Progenitor cell of endocrine pancreas (in vitro differentiated cells): ENCODE results near the gene SWSAP1. TPM values are rescaled to one million over a fixed set of nuclear protein-coding genes. Genes with fewer than 3 reads are reported as not detected.

Experiments used
- DNase-seq: peaks from one replicate; pipeline ENCODE4 v3.0.0; 2021; ENCODE audit warnings: low spot score; ENCODE audit not compliant: unreplicated experiment
- H3K27ac Mint-ChIP-seq: 2 replicates; pipeline ENCODE4 v1.8.0; 2021; ENCODE audit warnings: mild to moderate bottlenecking, moderate library complexity, mixed read lengths
- H3K27me3 Mint-ChIP-seq: 2 replicates; pipeline ENCODE4 v1.8.0; 2021; ENCODE audit warnings: mixed read lengths
- H3K36me3 Mint-ChIP-seq: 2 replicates; pipeline ENCODE4 v1.8.0; 2022; ENCODE audit warnings: mixed read lengths; ENCODE audit not compliant: insufficient read depth
- H3K4me1 Mint-ChIP-seq: 2 replicates; pipeline ENCODE4 v1.8.0; 2021; ENCODE audit warnings: low read depth, mixed read lengths
- H3K4me3 Mint-ChIP-seq: 2 replicates; pipeline ENCODE4 v1.8.0; 2021; ENCODE audit warnings: low read depth, mild to moderate bottlenecking, moderate library complexity, mixed read lengths
- H3K9me3 Mint-ChIP-seq: 2 replicates; pipeline ENCODE4 v1.8.0; 2021; ENCODE audit warnings: low read depth, mixed read lengths
- CTCF ChIP-seq: fragments of 200-600 bp; sonication (generic); IDR thresholded peaks from one replicate; pipeline ENCODE4 v1.5.0; 2021; ENCODE audit warnings: antibody characterized with exemption, mild to moderate bottlenecking; ENCODE audit not compliant: unreplicated experiment
- total RNA-seq: library from RNA; stranded (reverse); gene quantifications from 2 replicates; pipeline ENCODE4 v1.2.1, GENCODE V29; 2021

SWSAP1 gene
- total RNA-seq, 1 donor from 2014 or later = 3.2 TPM

DNA sequence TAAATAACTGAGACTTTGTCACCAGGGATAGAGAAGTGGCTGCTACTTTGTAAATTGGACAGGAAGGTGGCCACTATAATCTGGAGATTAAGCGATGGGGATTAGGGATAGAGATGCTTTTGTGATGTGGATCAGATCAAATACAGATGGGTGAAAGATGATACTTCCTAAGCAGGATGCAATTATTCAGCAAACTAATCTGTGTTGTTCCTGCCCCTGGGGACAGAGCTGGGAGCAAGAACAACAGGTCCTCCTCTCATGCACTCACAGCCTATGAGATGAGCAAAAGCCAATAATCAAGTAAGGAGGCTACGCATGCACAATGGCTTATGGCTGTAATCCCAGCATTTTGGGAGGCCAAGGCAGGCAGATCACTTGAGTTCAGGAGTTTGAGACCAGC, 40.1 kb downstream of the SWSAP1 start:
- peaks cover 3% of the 10 kb centered on the region for H3K4me1 Mint-ChIP-seq

GRCh38 chr19:11416346-11417052, 42.0 kb downstream of the SWSAP1 start:
- no peak for TF ChIP-seq CTCF
- Mint-ChIP-seq H3K27me3 (peaks cover 13% of the 10 kb centered on the region), H3K27ac (peak overlapping the region; percentile 24), H3K9me3 (no peaks in the 10 kb centered on the region), H3K4me1 (peaks cover 9% of the 10 kb centered on the region), H3K4me3 (peak overlapping the region; percentile 16), H3K36me3 (peaks cover 4% of the 10 kb centered on the region)
- DNase-seq = no peak

More for the DNA sequence above, 40.1 kb downstream of the SWSAP1 start:
- no peaks in the 10 kb centered on the region for H3K27me3 Mint-ChIP-seq
- DNase-seq = no peak
- no peak overlapping the region for H3K27ac Mint-ChIP-seq
- H3K9me3 Mint-ChIP-seq = no peaks in the 10 kb centered on the region
- TF ChIP-seq CTCF = no peak
- H3K4me3 Mint-ChIP-seq = no peak overlapping the region
- peaks cover 9% of the 10 kb centered on the region for H3K36me3 Mint-ChIP-seq

DNA sequence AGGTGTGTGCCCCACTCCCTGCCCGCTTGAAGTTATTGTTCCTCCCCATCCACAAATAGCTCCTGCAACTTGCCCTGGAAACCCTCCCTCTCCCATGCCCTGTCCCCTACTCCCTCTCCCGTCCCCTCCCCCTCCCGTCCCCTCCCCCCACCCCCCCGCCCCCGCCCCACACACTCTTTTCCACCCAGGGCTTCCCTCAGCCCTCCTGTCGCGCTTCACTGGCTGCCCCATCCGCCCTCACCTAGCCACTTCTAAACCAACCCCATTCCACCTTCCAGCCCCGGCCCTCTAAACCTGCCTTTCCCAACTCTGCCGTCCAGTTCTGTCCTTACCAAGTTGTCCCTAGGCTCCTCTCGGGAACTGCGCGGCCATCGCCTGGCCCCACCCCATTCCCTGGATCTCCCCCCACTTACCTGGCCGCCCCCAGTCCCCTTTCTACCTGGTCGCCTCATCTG, 43.7 kb downstream of the SWSAP1 start:
- Mint-ChIP-seq H3K9me3 (no peaks in the 10 kb centered on the region), H3K27me3 (peaks cover 26% of the 10 kb centered on the region), H3K36me3 (peaks cover 3% of the 10 kb centered on the region), H3K27ac (peak overlapping the region; percentile 98), H3K4me1 (peaks cover 9% of the 10 kb centered on the region), H3K4me3 (peak overlapping the region; percentile 90)
- no peak for DNase-seq
- TF ChIP-seq CTCF = no peak

GRCh38 chr19:11418549-11419506, 44.4 kb downstream of the SWSAP1 start, which contains the start of gene RGL3:
Gene RGL3, minus strand, starts transcription at chr19:11419314. Its CDS starts 36 bp downstream, at chr19:11419278.
- peak; percentile 79 for DNase-seq
- no peaks in the 10 kb centered on the region for H3K9me3 Mint-ChIP-seq
- peak within 1 kb of the TSS; percentile 90 for H3K4me3 Mint-ChIP-seq
- peak within 1 kb of the TSS; percentile 98 for H3K27ac Mint-ChIP-seq
- peaks cover 9% of the 10 kb centered on the region for H3K4me1 Mint-ChIP-seq
- peaks cover 34% of the 10 kb centered on the region for H3K27me3 Mint-ChIP-seq
- H3K36me3 Mint-ChIP-seq = peaks cover 3% of the 10 kb centered on the region
- TF ChIP-seq CTCF = no peak
